Cardiac muscle cell (in vitro differentiated cells and primary cell): ENCODE results near the gene NR3C1. TPM values are rescaled to one million over a fixed set of nuclear protein-coding genes. Genes with fewer than 3 reads are reported as not detected.

ENCODE experiments used
- DNase-seq, 2 donors: peaks; one replicate each; pipeline versions ENCODE4 v3.0.0 to v3.0.0-alpha.2; 2010 to 2017; ENCODE audit warnings: low read depth in 1 of 2, low spot score in 1 of 2
- H3K27ac ChIP-seq: fragments of 200-600 bp; sonication (generic); 2 replicates; pipeline ENCODE4 v1.5.1; 2016
- H3K27me3 ChIP-seq: fragments of 200-600 bp; sonication (generic); 2 replicates; pipeline ENCODE4 v1.6.0; 2016; ENCODE audit warnings: control low read depth
- H3K36me3 ChIP-seq: fragments of 200-600 bp; sonication (generic); 2 replicates; pipeline ENCODE4 v1.5.1; 2016; ENCODE audit warnings: control low read depth
- H3K4me1 ChIP-seq: fragments of 200-600 bp; sonication (generic); 2 replicates; pipeline ENCODE4 v1.8.1; 2017; ENCODE audit warnings: low read depth, mild to moderate bottlenecking, mixed run types
- H3K4me3 ChIP-seq: fragments of 200-600 bp; sonication (generic); 2 replicates; pipeline ENCODE4 v1.5.1; 2016; ENCODE audit warnings: mild to moderate bottlenecking
- H3K9me3 ChIP-seq: fragments of 200-600 bp; sonication (generic); 2 replicates; pipeline ENCODE4 v1.5.1; 2017; ENCODE audit warnings: low read depth, mild to moderate bottlenecking, control low read depth
- CTCF ChIP-seq: IDR thresholded peaks from 2 replicates; pipeline ENCODE4 v1.5.1; 2012; ENCODE audit warnings: low read depth, mild to moderate bottlenecking, low read length
- polyA plus RNA-seq: library from polyadenylated mRNA; unstranded; fragments of >200 nt; fragmentation: Nextera tagmentation; extraction: Ambion mirVana; gene quantifications from 2 replicates; pipeline ENCODE4 v1.2.1, GENCODE V29; 2016
- total RNA-seq: library from RNA; depleted of rRNA; stranded (reverse); fragments of >200 nt; gene quantifications from 2 replicates; pipeline ENCODE4 v1.2.3, GENCODE V29; 2016

NR3C1 gene
- total and polyA plus RNA-seq, 2 experiments from 2014 or later: 9.4 to 9.7 TPM

DNA sequence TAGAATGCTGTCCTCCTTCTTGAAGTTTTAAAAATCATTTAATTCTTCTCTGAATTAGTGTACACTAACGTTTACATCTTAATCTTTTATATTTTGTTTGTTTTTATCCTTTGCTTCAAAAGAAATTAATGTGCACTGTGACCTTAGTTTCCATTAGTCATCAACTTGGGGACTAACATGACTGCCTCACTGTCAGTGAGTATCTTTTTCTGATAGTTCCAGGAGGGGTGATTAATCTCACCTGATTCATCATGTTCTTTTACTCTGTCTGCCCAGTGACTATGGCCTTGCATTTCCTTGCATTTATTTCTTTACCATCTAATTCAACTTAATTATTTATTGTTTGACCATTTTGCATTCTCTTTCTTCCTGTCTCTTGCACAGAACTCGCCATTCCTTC lies 33.4 kb upstream of the NR3C1 start:
- no peaks in the 10 kb centered on the region for H3K36me3 ChIP-seq
- no peaks in the 10 kb centered on the region for H3K27me3 ChIP-seq
- H3K4me1 ChIP-seq: no peaks in the 10 kb centered on the region
- H3K4me3 ChIP-seq: no peak overlapping the region
- H3K27ac ChIP-seq: no peak overlapping the region
- no peak for TF ChIP-seq CTCF
- DNase-seq: no peak
- H3K9me3 ChIP-seq: no peaks in the 10 kb centered on the region

- H3K27me3 ChIP-seq: no peaks in the 10 kb centered on the region
- H3K9me3 ChIP-seq: no peaks in the 10 kb centered on the region
- H3K27ac ChIP-seq: no peak overlapping the region
- no peaks in the 10 kb centered on the region for H3K4me1 ChIP-seq
- no peak for TF ChIP-seq CTCF
- H3K36me3 ChIP-seq: no peaks in the 10 kb centered on the region
- H3K4me3 ChIP-seq: no peak overlapping the region
- DNase-seq: peak in 1 of 2 donors; percentile 38
These were observed 31.7 kb upstream of the NR3C1 start for GRCh38 chr5:143435210-143435657.

DNA sequence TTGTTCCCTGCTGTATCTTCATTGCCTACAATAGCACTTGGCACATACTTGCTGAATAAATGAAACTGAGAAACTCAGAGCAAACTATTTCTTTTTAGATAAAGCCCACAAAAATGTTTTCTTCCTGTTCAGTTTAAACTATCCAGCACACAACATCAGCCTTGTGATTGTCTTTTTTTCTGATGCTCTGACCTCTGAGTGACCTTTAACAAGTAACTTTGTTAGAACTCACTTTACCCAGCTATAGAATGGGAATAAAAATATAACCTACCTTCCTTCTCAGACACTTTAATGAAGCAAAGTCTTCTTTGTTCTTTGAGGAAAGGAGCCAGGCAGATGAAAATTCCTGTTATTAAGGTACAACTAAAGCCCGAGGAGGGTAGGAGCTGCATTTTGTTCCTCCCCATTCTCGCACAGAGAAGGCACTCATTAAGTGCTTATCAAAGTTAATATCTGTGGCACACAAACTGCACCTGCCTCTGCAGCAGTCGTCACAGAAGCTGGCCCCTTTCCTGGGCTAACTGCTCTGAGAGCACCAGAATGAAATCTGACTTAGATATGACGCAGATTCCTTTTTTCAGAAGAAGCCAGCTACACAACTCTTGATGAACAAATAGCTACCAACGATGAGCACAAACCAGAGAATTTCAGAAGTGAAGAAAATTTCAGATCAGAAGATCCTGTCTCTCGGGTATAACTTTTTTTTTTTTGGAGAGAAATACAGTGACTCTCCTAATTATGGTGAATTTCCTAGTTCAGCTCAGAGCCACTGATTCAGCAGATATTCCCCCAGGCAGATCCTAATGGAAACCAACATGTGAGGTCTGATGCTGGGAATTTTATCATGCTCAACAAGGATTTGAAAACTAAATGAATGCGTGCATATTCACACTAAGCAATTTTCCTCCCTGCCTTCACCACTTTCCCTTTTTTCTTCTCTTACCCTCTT lies 31.0 kb upstream of the NR3C1 start:
- Histone ChIP-seq H3K27me3 (no peaks in the 10 kb centered on the region), H3K27ac (no peak overlapping the region), H3K36me3 (no peaks in the 10 kb centered on the region), H3K4me1 (no peaks in the 10 kb centered on the region), H3K4me3 (no peak overlapping the region), H3K9me3 (no peaks in the 10 kb centered on the region)
- TF ChIP-seq CTCF: no peak
- peak in 1 of 2 donors; percentile 8 for DNase-seq

DNA sequence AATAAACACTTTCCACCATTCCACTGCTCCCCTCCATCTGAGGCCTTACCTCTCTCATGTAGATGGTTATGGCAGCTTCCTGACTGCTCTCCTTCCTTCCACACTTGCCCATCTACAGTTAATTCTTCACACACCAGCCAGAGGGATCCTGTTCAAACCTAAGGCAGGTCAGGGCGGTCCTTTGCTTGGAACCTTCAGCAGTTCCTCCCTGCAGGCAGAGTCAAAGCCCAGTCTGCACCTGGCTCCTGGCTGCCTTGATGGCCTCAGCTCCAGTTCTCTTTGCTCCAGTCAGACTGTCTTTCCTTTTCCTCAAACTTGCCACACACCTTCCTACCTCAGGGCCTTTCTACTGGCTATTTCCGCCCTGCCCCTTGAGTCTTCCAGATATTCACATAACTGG lies 30.2 kb upstream of the NR3C1 start:
- Histone ChIP-seq H3K27me3 (no peaks in the 10 kb centered on the region), H3K36me3 (no peaks in the 10 kb centered on the region), H3K27ac (no peak overlapping the region), H3K4me1 (no peaks in the 10 kb centered on the region), H3K9me3 (no peaks in the 10 kb centered on the region), H3K4me3 (no peak overlapping the region)
- DNase-seq: no peak
- no peak for TF ChIP-seq CTCF

DNA sequence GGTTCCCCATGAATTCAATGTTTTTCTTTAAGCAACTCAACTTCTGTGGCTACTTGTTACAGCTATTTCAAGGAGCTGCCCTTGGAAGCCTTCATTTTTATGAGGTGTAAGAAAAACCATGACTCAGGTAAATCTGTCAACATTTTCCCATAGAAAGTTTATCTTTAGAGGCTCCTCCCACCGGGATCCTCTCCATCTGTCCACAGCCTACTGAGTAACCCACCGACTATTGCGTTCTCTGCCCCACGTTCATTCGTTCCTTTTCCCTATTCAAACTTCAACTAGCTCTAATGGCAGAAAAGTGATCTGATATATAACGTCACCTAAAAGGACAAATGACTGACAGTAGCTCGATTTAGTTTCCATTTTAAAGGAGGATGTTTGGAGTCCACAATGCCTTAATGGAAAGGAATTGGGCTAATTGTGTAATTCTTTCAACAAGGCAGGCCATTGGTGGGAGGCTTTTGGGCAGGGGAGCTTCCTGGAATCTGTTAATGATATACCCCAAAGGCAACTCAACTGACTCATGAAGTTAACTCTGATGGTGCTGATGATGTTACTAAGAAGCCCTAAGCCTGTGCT lies 29.3 kb upstream of the NR3C1 start:
- Histone ChIP-seq H3K27ac (no peak overlapping the region), H3K4me1 (no peaks in the 10 kb centered on the region), H3K4me3 (no peak overlapping the region), H3K27me3 (no peaks in the 10 kb centered on the region), H3K9me3 (no peaks in the 10 kb centered on the region), H3K36me3 (no peaks in the 10 kb centered on the region)
- no peak for TF ChIP-seq CTCF
- no peak for DNase-seq
